CD4-positive, alpha-beta T cell treated with Interleukin-4 for 4 hours (primary cell): ENCODE data around the gene ATP2C2.
"Not testable (repeated sequence)": the region's sequence is repeated elsewhere in the genome, so short reads cannot be mapped to it uniquely, and the experiment has no call there.

Experiments used
- DNase-seq: peaks from one replicate; pipeline ENCODE4 v3.0.0-alpha.2; 2020

The ATP2C2 gene

DNA sequence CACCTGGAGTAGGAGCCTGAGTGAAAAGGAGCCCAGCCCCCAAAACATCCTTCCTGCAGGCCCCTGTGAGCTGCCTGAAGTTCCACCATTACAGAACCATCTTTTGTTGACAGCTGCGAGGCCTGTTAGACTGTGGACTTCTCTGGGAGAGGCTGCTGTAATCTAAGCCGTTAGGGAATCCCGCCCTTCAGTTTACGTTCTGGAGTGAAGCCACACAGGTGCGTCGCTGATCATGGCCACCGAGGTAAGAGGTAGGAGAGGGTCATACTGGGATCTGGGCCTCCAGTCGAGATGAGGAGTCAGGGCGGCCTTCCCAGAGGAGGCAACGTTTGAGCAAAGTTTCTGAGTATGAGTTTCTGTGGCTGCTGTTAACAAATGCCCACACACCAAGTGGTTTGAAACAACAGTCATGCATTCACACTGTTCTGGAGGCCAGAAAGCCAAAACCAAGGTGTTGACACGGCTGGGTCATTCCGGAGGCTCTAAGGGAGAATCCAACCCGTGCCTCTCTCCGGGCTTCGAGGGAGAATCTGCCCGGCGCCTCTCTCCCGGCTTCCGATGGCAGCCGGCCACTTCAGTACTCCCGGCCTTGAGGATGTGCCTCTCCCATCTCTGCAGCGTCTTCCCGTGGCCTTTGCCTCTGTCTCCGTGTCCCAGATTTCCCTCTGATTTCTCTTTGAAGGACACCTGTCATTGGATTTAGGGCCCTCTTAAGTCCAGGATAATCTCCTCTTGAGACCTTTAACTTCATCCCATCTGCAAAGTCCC is 26.6 kb upstream of the ATP2C2 start:
- DNase-seq, result no peak

- not testable (repeated sequence) for DNase-seq
Observed at GRCh38 chr16:84343800-84344199, 24.5 kb upstream of the ATP2C2 start.

GRCh38 chr16:84344781-84345180 is 23.6 kb upstream of the ATP2C2 start:
- no peak for DNase-seq

DNA sequence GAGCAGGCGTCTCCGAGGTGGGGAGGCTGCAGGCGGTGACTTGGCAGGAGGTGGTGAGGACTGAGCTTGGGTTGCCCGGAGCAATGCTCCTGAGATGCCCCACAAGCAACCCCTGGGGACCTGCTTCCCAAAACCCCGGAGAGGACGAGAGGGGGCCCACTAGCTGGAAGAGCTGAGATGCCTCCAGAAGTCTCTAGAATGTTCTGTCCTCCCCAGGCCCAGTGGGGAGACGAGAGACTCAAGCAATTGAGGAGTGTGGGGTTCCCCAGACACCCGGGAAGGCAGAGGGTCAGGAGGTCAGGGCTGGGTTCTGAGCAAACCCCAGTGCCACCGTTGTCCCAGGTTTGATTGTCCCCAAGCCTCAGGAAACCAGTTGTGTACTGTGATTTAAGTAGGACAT is 21.2 kb upstream of the ATP2C2 start:
- DNase-seq, result no peak

DNA sequence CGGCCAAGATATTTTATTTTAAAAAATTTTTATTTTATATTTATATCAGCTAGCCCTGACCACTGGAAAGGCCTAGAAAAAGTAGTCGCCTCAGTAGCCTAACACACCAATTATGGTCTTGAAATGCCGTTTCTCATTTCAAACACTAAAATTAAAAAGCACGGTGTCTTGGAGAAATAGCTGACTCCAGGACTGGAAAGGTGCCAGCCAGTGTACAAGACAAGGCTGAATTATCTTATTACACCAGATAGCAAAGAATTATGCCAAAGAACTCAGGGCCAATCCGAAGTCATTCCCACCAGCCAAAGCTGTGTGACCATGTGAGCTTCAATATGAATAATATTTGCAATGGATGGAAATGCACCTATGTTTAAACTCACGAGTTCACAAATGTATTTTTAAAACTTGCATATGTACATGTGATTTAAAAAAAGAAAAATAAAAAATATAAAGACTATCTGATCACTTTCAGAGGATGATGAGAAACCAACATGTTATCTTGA is 19.9 kb upstream of the ATP2C2 start:
- no peak for DNase-seq

DNA sequence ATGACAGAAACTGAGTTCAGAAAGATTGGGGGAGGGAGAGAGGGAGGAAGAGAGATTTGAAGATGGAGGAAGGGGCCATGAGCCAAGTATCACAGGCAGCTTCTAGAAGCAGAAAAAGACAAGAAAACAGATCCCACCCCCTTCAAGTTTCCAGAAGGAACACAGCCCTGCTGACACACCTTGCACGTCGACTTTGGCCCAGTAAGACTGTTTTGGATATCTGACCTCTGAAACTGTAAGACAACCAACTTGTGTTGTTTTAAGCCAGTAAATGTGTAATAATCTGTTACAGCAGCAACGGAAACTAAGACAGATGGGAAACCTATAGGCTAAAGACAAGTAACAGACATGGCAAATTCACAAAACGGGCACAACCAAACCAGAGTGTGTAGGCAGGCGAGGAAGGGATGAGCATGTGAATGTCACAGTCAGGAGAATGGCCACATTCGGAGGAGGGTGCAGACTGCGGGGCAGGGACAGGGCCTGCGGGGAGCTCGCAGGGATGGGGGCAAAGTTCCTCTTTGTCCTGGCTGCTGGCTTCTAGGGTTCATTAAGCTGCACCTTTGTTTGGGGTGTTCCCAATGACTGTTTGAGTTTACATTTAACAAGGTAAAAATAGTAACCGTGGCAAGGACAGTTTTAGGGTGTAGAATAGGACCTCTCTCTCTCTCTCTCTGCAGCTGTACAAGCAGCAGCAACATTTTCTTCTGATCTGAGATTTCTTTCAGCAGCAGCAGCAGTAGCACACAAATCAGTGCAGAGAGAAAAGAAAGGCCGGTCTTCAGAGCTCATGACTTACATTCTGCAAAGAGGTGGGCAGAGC is 18.3 kb upstream of the ATP2C2 start:
- DNase-seq, result no peak

GRCh38 chr16:84350685-84351400 is 17.5 kb upstream of the ATP2C2 start:
- DNase-seq, result no peak

GRCh38 chr16:84351630-84352029 is 16.7 kb upstream of the ATP2C2 start:
- no peak for DNase-seq

DNA sequence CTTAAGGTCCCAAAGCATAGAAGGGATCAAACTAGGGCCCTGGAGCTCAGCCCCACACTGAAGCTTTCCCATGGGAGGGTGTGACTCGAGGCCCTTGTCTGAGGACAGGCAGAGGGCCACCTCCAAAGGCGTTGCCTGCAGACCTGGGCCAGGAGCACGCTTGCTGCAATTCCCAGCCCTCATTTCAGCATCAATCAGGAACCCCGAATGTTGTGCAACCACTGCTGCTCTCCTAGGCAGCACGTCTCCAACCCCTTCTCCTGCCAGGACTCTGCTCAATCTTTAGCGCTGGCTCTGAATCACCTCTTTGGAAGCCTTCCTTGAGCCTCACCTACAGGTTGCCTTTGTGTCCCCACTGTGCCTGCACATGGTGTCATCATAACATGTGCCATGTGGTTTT is 14.0 kb upstream of the ATP2C2 start:
- DNase-seq, result no peak

DNA sequence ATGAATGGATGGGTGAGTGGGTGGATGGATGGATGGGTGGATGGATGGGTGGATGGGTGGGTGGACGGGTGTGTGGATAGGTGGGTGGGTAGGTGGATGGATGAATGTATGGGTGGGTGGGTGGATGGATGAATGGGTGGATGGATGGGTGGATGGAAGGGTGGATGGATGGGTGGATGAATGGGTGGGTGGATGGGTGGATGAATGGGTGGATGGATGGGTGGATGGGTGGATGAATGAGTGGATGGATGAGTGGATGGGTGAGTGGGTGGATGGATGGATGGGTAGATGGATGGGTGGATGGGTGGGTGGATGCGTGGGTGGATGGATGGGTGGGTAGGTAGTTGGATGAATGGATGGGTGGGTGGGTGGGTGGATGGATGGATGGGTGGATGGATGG is 13.2 kb upstream of the ATP2C2 start:
- DNase-seq, result no peak

DNA sequence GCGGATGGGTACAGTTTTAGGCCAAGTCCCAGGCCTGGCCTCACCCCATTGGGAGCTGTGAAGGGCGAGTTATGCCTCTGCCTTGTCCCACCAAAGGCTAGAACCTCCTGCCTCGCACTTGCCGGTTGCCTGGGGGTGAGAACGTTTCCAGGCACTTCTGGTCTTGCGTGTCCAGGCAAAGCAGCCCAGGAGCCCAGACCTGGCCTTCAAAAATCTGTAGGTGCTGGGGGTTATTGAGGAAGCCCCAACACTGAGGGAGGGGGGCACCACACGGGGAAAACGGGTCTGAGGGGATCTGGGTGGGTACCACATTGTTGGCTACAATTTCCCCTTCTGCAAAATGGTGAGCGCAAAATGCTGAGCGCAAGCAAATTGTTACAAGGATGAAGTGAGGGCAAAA is 12.2 kb upstream of the ATP2C2 start:
- DNase-seq, result no peak

DNA sequence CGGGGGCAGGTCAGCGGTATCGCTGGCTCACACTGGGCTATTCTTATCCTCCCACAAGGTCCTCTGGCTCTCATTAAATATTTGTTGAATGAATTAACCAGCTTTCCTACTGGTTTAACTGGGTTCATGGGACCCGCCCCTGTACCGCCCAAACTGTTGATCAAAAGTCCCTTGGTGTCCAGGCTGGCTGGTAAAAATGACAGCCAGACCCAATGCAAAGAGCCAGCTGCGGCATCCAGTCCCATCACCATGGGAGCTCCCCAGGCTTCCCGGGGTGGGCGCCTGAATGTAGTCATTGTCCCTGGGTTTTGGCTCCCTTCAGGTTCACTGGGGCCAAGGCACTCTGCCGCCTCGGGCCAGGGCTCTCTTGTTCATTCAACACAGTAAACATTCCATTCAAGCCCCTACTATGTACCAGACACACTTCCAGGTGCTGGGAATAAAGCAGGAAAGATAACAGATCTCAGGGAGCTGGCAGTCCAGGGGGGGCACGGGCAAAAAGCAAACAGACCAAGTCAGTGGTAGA is 11.7 kb upstream of the ATP2C2 start:
- no peak for DNase-seq

GRCh38 chr16:84357191-84357651 is 11.1 kb upstream of the ATP2C2 start:
- no peak for DNase-seq

- DNase-seq, result no peak
Observed at GRCh38 chr16:84358601-84359295, 9.6 kb upstream of the ATP2C2 start.

DNA sequence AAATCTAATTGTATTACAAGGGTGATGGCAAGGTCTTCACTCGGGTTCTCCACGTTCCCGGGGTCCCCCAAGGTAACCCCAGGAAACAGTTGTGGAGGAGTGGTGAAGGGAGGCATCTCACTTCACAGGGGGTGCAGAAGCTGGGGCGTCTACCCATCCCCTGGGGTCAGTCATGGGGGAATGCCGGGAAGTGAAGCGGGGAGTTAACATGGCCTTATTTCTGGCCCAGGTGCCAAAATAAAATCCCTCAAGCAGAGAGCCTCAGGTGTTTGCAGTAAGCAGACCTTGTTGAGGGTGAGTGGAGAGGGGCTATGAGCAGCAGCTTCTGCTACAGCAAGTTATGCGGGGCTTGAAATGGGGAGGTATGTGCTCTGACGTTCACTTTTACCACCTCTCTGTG is 9.0 kb upstream of the ATP2C2 start:
- DNase-seq, result no peak

DNA sequence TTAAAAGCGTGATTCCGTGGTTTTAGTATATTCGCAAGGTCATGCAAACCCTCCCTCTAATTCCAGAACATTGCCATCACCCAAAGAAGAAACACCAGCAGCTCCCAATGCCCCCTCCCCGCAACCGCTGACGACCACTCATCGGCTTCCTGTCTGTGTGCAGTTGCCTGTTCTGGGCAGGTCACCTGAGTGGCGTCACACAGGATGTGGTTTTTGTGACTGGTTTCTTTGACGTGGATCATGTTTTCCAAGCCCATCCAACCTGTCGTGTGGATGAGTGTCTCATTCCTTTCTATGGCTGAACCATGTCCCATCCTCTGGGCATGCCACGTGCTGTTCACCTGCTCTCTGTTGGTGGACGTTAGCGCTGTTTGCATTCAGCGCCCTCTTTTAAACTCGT is 8.2 kb upstream of the ATP2C2 start:
- no peak for DNase-seq

- DNase-seq, result no peak
Observed at GRCh38 chr16:84360748-84361147, 7.6 kb upstream of the ATP2C2 start.

DNA sequence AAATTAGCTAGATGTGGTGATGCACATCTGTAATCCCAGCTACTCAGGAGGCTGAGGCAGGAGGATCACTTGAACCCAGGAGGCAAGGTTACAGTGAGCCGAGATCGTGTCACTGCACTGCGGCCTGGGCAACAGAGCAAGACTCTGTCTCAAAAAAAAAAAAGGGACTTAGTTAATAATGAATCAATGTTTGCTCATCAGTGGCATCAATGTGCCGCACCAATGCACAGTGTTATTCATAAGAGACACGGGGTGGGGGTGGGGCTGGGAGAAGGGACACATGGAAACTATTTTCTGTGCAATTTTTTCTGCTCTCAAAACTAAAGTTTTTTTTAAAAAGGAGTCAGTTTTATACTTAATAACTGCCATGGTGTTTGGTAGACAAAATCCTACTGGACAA is 6.8 kb upstream of the ATP2C2 start:
- DNase-seq, result no peak

GRCh38 chr16:84362471-84362941 is 5.8 kb upstream of the ATP2C2 start:
- no peak for DNase-seq

- DNase-seq, result no peak
Observed at GRCh38 chr16:84366208-84366607, 2.1 kb upstream of the ATP2C2 start.

- DNase-seq, result no peak
Observed at GRCh38 chr16:84367297-84367680, 1.0 kb upstream of the ATP2C2 start.

- no peak for DNase-seq
Observed at GRCh38 chr16:84367750-84368307, 509 bp upstream of the ATP2C2 start.
